CD4-positive, alpha-beta T cell treated with Interleukin-15 for 4 hours (primary cell): ENCODE results near the gene OLFM2.
"Not testable (repeated sequence)": the region's sequence is repeated elsewhere in the genome, so short reads cannot be mapped to it uniquely, and the experiment has no call there.

Experiments
- DNase-seq: peaks from one replicate; pipeline ENCODE4 v3.0.0-alpha.2; 2020; ENCODE audit warnings: low spot score

The OLFM2 gene

DNA sequence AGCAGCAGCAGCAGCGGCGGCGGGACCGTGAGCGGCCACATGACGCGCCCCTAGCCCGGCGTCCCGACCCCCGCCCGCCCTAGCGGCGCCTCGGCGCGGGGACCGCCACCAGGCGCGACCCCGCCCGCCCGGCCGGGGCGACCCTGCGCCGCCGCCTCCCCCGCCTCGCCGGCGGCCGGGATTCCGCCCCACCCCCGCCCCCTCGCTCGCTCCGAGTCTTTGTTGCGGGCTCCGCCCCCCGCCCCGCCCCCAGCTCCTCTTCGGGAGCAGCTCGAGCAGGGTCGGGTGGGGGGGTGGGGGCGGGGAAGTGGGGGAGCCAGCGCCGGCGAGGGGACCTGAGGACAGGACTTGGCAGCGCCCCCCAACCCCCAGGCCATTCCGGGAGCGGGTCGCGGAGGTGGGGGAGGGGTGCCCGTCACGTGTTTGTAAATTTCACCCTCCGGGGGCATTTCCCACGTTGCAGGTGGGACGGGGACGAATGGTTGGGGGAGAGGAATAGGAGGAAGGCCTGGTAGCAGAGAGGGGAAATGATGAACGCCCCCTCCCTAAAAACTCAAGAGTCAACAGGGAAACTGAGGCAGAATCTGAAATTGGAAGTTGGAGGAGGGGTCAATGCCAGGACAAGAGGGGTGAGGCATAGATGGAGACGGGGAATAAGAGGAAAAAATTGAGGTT, at the start of gene OLFM2:
TSS of gene OLFM2 (minus strand) at position 190 of the 675 bp plus-strand sequence. CDS start at position 41, 149 bp downstream.
- no peak for DNase-seq

DNA sequence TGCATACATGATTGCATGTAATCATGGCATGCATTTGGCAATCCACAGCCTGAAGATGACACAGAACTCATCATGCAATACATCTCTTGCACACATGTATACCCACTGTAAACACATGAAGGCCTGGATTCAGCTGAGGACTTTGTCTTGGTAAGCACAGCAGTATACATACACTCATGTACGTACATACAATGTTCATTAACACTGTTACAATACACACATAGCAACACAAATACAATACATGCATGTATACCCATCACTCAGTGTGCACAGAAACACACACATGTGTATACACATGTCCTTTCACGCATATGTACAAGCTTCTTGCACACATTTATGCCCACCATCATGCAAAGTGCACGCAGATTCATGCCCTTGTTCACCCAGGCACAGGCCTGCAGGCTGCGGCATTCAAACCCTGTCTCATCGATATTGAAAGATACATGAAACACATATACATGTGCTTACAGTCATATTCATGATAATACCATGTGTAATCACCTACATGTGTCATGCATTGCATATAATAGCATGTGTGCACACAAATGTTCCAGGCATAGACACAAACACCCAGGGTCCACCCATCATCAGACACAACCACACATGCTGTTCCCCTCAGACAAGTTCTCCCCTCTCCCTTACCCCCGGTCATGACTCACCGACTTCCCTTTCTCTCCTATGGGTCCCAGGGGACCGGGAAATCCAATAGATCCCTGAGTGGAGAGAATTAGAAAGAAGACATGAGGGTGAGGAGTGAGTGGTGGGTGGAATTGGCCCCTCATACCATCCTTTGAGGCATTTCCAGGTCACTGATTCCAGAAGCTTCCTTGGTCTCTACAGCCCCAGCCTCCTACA, 45.3 kb upstream of the OLFM2 start:
- no peak for DNase-seq

DNA sequence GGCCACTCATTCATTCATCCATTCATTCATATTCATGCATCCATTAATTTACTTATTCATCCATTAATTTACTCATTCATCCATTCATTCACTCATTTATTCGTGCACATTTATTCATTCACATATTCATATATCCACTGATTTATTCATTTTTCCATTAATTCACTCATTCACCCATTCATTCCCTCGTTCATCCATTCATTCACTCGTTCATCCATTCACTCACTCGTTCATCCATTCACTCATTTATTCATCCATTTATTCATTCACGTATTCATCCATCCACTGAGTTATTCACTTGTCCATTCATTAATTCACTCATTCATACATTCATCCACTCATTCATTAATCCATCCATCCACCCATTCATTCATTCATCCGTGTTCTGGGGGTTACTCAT, 35.8 kb upstream of the OLFM2 start:
- DNase-seq, result no peak

DNA sequence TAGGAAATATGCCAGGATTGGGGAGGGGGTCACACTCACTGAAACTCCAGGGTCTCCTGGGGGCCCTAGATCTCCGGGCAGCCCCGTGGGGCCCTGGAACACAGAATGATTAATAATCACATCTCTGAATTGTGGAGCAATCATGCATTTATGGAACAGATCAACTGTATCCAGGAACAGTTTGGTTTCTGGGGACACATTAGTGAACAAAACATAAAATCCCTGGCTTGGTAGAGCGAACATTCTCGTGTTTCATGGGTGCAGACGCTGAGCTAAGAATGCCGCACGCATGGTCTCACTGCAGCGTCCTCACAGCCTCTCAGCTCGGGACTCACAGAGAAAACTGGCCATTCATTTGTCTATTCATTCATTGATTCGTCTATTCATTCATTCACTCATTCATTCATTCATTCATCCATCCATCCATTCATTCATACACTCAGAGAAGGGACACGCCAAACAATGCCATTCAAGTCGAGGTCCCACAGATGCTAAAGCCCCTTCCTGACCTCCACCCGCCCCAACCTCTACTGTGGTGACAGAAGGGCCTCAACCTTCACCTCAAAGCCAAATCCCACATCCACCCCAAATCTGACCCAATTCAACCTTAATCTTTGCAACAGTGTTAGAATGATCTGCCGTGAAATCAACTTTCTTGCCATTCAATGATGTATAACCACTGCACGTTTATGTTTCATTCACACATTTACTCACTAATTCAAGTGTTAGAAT, 35.0 kb upstream of the OLFM2 start:
- no peak for DNase-seq

DNA sequence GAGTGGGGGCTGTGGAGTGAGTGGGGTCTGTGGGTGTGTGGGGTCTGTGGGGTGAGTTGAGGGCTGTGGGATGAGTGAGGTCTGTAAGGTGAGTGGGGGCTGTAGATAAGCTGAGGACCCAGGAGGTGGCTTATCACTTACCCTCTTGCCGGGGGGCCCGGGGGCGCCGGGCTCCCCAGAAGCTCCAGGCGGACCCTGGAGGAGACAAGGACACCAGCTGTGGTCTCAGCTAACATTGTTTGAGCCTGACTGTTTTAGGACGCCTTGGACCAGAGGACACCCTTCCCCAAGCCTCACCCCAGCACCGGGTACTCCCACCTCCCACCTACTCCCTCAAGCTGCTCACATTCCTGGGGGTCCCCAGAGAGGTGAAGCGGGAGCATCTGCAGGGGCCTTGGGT, 34.2 kb upstream of the OLFM2 start:
- DNase-seq, result no peak

DNA sequence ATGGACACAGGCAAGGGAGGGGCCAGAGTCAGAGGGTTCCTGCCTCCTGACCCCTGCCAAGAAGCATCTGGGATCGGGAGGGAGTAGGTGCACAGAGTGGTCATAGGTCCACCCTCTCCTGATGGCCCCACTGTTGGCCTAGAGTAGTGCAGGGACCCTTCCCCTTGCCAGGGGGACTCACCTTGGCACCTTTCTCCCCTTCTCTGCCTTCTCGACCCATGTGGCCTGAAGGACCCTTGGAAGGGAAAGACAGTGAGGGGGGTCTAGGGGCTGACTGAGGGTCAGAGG, 33.3 kb upstream of the OLFM2 start:
- no peak for DNase-seq

GRCh38 chr19:9968820-9969687, 32.7 kb upstream of the OLFM2 start:
- no peak for DNase-seq

GRCh38 chr19:9967326-9967725, 31.0 kb upstream of the OLFM2 start:
- DNase-seq, result no peak

GRCh38 chr19:9966448-9966847, 30.1 kb upstream of the OLFM2 start:
- DNase-seq, result no peak

DNA sequence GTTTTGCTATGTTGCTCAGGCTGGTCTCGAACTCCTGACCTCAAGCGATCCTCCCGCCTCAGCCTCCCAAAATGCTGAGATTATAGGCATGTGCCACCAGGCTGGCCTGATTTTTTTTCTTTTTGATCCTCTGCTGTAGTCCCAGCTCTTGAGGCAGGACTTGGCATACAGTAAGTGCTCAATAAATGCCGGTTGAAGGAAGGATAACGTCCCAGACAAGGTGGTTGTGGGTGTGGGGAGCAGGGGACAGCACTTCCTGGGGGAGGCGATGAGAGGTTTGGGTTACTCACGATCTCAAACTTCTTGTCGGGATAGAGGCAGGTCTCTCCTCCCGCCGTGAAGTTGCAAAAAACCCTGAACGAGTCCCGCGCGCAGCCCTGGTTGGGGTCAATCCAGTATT, 29.7 kb upstream of the OLFM2 start:
- DNase-seq, result no peak

GRCh38 chr19:9962623-9963290, 26.4 kb upstream of the OLFM2 start:
- no peak for DNase-seq

GRCh38 chr19:9961103-9961502, 24.8 kb upstream of the OLFM2 start:
- DNase-seq, result no peak

DNA sequence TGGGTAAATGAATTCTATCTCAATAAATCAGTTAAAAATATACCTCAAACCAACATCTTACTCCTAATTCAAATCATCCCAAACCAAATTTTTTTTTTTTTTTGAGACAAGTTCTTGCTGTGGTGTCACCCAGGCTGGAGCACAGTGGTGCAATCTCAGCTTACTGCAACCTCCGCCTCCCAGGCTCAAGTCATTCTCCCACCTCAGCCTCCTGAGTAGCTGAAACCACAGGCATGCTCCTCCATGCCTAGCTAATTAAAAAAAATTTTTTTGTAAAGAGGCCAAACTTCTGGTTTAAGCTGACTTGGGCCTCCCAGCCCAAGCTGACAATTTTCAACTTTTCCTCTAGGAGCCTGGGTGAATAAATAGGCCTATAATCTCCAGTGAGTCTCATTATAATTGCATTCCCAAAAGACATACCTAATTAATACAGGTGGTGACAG, 22.1 kb upstream of the OLFM2 start:
- no peak for DNase-seq

DNA sequence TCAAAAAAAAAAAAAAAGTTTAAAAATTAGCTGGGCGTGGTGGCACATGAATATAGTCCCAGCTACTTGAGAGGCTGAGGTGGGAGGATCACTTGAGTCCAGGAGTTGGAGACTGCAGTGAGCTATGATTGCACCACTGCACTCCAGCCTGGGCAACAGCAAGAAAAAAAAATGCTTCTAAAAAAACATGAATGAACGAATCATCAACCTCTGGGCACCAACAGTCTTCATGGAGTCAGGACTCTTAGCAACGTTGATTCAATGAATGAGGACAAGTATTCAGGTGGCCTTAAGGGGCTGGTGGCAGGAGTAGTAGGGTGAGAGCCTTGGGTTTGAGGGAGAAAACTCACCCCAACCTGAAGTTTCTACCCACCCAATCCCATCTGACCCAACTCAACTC, 20.6 kb upstream of the OLFM2 start:
- no peak for DNase-seq

GRCh38 chr19:9953802-9954542, 17.7 kb upstream of the OLFM2 start:
- no peak for DNase-seq

- no peak for DNase-seq
Observed at GRCh38 chr19:9952276-9952675, 16.0 kb upstream of the OLFM2 start.

DNA sequence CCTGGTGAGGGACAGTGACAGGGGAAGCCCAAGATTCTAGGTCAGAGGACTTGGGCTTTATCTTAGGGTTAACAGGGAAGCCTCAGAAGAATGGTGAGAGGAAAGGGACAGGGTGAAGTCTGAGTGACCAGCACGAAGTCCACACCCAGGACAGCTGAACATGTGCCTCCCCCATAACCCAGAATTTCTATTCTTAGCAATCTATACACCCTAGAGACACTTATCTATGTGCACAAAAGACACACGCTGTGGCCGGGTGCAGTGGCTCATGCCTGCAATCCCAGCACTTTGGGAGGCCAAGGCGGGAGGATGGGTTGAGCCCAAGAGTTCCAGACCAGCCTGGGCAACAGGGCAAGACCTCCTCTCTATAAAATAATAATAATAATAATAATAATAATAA, 11.1 kb upstream of the OLFM2 start:
- DNase-seq, result no peak

DNA sequence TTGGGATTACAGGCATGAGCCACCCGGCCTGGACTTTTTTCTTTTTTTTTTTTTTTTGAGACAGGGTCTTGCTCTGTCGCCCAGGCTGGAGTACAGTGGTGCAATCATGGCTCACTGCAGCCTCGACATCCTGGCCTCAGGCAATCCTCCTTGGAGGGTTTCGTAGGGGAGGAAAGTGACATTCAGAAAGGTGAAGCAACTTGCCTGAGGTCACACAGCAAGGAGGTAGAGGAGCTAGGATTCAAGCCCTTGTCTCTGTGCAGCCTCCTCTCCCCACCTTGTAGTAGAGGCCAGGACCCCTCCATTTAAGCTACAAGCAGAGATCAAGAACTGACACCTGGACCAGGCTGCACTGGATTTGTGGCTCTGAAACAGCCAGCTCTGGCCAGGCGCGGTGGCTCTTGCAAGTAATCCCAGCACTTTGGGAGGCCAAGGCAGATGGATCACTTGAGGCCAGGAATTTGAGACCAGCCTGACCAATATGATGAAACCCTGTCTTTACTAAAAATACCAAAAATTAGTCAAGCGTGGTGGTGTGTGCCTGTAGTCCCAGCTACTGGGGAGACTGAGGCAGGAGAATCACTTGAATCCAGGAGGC, 10.3 kb upstream of the OLFM2 start:
- not testable (repeated sequence) for DNase-seq

DNA sequence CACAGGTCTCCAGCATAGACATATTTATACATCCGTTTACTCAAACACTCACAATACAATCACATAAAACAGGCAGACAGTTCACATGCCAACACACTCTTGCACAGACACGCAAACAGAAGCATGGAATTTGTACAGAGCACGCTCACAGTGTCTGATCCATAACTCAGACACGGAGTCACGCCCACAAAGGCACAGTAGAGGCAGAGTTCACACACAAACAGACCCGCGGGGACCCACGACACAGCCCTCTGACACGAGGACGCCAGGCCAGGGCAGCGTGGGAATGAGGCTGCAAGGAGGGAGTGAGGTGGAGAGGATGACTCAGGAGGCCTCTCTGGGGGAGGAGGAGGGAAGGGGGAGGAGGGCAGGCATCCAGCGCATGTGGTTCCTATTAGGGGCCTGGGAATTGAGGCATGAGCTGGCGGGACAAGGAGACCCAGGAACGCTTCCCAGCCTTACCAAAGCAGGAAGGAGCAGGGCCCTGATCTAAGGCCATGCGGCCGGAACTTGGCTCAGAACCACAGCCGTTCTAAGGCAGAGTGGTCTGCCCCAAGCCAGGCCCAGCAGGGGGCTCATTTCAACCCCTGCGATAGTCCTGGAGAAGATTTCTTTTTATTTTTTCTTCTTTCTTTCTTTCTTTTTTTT, 9.1 kb upstream of the OLFM2 start:
- DNase-seq, result no peak

DNA sequence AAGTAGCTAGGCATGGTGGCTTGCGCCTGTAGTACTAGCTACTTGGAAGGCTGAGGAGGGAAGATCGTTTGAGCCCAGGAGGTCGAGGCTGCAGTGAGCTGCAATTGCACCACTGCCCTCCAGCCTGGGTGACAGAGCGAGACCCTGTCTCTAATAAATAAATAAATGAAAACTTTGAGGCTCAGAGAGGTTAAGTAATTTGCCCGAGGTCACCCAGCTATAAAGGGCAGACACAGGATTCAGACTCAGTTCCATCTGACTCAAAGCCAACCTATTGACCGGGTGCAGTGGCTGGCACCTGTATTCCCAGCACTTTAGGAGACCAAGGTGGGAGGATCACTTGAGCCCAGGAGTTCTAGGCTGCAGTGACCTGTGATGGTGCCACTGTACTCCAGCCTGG, 7.4 kb upstream of the OLFM2 start:
- DNase-seq, result no peak
